ENCODE results near the gene FLT3.

The FLT3 gene

DNA sequence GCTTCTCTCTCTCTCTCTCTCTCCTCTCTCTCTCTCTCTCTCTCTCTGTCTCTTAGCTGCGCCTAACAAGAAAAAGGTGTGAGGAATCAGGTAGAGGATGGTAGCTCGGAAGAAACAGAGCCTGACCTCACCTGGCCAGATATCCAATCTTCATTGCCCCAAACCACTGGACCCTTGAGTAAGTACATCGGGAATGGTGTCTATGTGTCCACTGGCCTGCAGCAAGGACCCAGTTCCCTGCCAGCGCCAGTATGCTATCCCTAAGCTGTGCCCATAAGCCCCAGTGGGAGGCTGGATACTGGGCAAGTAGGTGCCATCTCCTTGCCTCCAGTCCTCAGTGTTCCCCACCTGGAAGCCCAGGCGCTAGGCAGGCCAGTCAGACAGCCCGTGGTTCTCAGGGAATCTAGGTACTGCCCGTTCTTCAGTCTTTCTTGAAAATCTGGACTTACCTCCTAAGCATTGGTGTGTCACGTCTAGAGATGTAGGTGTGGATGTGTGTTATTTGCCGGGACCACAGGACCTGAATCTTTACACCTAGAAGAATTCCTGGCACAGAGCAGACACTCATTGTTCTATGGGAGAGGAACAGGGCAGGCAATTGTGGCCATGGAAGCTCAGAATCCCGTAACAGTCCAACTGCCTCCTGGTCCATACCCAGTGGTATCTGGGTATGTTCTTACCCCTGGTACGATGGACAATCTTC, 119.2 kb downstream of the FLT3 start:
- Histone ChIP-seq H3K9ac (ENCODE audit: insufficient read length, low read depth) (no peak overlapping the region), H3K4me1 (ENCODE audit: insufficient read depth, insufficient read length) (peaks cover 2% of the 10 kb centered on the region), H3K4me3 (ENCODE audit: insufficient read length, low read depth) (no peak overlapping the region), H3K36me3 (ENCODE audit: insufficient read depth, insufficient read length, low read length) (no peaks in the 10 kb centered on the region), H3K9me3 (ENCODE audit: insufficient read depth, low read length) (no peaks in the 10 kb centered on the region), H3K27me3 (ENCODE audit: insufficient read depth, insufficient read length) (peaks cover 99% of the 10 kb centered on the region)
- no peak for TF ChIP-seq YY1 (IDR thresholded peaks at IDR 0.05; ENCODE audit: insufficient read depth, insufficient read length)
- TF ChIP-seq ZNF274 (IDR thresholded peaks at IDR 0.05; ENCODE audit: low read depth, low read length) = no peak
- TF ChIP-seq SUZ12 (IDR thresholded peaks at IDR 0.05; ENCODE audit: extremely low read depth, insufficient read depth, insufficient read length) = peak; percentile 95
- no peak for DNase-seq (ENCODE audit: low read depth, low spot score)

DNA sequence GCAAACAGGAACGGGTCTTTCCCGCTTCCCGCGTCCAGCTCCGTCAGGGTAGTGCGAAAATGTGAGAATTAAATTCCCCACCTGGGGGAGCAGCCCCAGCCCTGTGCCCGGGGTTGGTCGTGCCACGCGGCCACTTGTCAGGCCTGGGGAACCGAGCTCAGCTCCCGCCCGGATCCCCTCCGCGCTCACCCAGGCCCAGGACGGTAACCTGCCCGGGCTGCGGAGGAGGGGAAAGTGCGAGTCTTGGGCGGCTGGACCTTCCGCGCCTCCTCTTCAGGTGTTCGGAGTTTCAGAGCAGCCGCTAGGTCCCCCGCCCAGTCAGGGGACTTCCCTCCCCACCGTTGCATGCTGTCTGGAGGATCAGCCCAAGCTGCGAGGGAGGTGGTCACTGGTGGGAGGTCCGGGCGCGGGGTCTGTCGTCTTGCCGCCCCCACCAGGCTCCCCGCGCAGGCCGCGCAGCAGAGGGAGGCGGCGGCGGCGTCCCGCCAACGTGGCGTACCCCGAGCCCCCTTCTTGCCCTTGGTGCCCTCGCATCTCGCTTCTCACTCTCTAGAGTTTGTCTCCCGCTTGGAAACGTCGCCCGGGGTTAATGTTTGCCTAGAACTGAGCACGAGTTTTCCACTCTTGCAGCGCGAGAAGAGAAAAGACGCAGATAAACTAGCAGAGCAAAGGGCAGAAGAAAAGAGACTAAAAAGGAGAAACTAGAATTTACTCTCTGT, 119.9 kb downstream of the FLT3 start:
- no peaks in the 10 kb centered on the region for H3K36me3 ChIP-seq (ENCODE audit: insufficient read depth, insufficient read length, low read length)
- peaks cover 2% of the 10 kb centered on the region for H3K4me1 ChIP-seq (ENCODE audit: insufficient read depth, insufficient read length)
- no peak overlapping the region for H3K4me3 ChIP-seq (ENCODE audit: insufficient read length, low read depth)
- H3K27me3 ChIP-seq (ENCODE audit: insufficient read depth, insufficient read length) = peaks cover 99% of the 10 kb centered on the region
- no peaks in the 10 kb centered on the region for H3K9me3 ChIP-seq (ENCODE audit: insufficient read depth, low read length)
- H3K9ac ChIP-seq (ENCODE audit: insufficient read length, low read depth) = no peak overlapping the region
- no peak for DNase-seq (ENCODE audit: low read depth, low spot score)
- no peak for TF ChIP-seq YY1 (IDR thresholded peaks at IDR 0.05; ENCODE audit: insufficient read depth, insufficient read length)
- peak; percentile 95 for TF ChIP-seq SUZ12 (IDR thresholded peaks at IDR 0.05; ENCODE audit: extremely low read depth, insufficient read depth, insufficient read length)

DNA sequence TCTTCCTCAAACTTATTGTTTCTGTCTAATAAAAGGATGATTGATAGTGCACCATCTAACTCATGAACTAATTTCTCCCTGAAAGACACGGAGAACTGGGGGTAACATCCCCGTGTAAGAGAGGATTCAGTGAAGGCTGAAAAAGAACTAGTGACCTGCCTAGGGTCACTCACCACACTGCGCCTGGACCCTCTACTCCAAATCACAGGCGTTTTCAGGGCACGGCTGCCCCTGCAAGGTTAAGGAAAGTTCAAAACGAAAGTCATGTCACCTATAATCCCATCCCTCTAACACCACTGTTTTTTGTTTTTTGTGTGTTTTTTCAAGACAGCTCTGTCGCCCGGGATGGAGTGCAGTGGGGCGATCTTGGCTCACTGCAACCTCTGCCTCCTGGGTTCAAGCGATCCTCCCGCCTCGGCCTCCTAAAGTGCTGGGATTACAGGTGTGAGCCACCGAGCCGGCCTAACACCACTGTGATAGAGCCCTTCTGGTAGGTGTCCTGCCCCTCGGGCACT, 120.6 kb downstream of the FLT3 start:
- no peak overlapping the region for H3K9ac ChIP-seq (ENCODE audit: insufficient read length, low read depth)
- no peak for DNase-seq (ENCODE audit: low read depth, low spot score)
- H3K27me3 ChIP-seq (ENCODE audit: insufficient read depth, insufficient read length) = peaks cover 99% of the 10 kb centered on the region
- H3K36me3 ChIP-seq (ENCODE audit: insufficient read depth, insufficient read length, low read length) = no peaks in the 10 kb centered on the region
- H3K9me3 ChIP-seq (ENCODE audit: insufficient read depth, low read length) = no peaks in the 10 kb centered on the region
- peaks cover 2% of the 10 kb centered on the region for H3K4me1 ChIP-seq (ENCODE audit: insufficient read depth, insufficient read length)
- TF ChIP-seq SUZ12 (IDR thresholded peaks at IDR 0.05; ENCODE audit: extremely low read depth, insufficient read depth, insufficient read length) (no peak), ZNF274 (IDR thresholded peaks at IDR 0.05; ENCODE audit: low read depth, low read length) (no peak), YY1 (IDR thresholded peaks at IDR 0.05; ENCODE audit: insufficient read depth, insufficient read length) (no peak)
- no peak overlapping the region for H3K4me3 ChIP-seq (ENCODE audit: insufficient read length, low read depth)

DNA sequence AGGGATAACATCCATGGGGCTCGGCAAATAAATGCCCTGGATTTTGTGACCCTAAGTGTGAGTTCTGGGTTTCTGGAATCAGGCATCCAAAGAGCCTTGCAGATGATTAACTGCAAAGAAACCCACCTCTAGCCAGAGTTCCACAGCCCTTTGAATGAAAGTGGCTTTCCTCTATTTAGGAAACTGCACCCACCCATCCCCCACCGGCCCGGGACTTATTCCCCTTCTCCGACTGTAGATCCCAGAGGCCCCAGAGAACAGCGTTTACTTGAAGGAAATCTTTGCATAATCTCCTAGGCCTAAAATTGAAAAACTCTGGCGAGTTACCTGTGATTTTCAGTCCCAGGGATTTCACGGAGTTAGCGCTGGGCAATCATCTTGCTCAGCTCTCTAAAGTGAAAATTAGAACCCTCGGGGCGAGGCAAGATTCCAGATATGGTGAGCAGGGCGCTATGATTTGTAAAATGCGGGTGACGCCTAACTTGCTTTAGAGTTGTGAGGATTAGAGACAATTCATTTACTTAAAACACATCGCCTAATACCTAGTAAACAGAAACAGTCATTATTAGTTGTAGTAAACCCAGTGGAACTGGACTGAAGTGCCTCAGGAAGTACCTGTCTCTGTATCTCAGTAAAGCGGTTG, 121.3 kb downstream of the FLT3 start:
- DNase-seq (ENCODE audit: low read depth, low spot score) = no peak
- no peak overlapping the region for H3K9ac ChIP-seq (ENCODE audit: insufficient read length, low read depth)
- no peak overlapping the region for H3K4me3 ChIP-seq (ENCODE audit: insufficient read length, low read depth)
- H3K9me3 ChIP-seq (ENCODE audit: insufficient read depth, low read length) = no peaks in the 10 kb centered on the region
- peaks cover 100% of the 10 kb centered on the region for H3K27me3 ChIP-seq (ENCODE audit: insufficient read depth, insufficient read length)
- peaks cover 2% of the 10 kb centered on the region for H3K4me1 ChIP-seq (ENCODE audit: insufficient read depth, insufficient read length)
- no peaks in the 10 kb centered on the region for H3K36me3 ChIP-seq (ENCODE audit: insufficient read depth, insufficient read length, low read length)
- TF ChIP-seq SUZ12 (IDR thresholded peaks at IDR 0.05; ENCODE audit: extremely low read depth, insufficient read depth, insufficient read length) (no peak), YY1 (IDR thresholded peaks at IDR 0.05; ENCODE audit: insufficient read depth, insufficient read length) (no peak), ZNF274 (IDR thresholded peaks at IDR 0.05; ENCODE audit: low read depth, low read length) (no peak)

DNA sequence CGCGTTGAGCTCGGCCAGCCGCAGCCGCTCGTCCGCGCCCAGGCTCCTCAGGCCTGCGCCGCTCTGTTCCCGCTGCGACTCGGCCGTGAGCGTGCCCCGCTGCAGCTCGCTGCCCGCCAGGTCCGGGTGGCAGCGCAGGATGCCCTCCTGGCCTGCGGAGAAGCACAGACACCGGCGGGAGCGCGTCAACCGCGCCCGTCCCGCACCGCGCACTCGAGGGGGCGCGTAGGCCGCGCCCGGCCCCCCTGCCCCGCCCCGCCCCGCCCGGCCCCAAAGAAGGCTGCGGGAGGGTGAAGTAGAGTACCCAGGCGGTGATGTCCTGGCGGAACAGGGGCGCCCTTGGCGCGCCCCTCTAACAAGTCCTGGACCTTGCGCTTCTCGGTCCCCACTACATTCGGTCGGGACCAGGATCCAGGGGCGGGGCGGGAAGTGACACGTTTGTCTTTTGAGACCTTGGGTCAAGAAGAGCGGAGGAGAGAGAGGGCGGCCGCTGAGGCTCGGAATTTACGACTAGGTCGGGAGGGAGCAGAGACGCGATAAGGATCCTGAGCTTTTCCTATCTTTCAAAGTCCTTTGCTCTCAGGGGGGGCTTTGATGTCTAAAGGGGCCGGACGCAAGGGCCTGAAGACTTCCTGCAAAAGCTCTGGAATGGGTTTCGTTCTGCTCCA, 121.9 kb downstream of the FLT3 start:
- peaks cover 2% of the 10 kb centered on the region for H3K4me1 ChIP-seq (ENCODE audit: insufficient read depth, insufficient read length)
- no peaks in the 10 kb centered on the region for H3K36me3 ChIP-seq (ENCODE audit: insufficient read depth, insufficient read length, low read length)
- peak overlapping the region; percentile 34 for H3K4me3 ChIP-seq (ENCODE audit: insufficient read length, low read depth)
- H3K9me3 ChIP-seq (ENCODE audit: insufficient read depth, low read length) = no peaks in the 10 kb centered on the region
- TF ChIP-seq ZNF274 (IDR thresholded peaks at IDR 0.05; ENCODE audit: low read depth, low read length) = no peak
- no peak for TF ChIP-seq YY1 (IDR thresholded peaks at IDR 0.05; ENCODE audit: insufficient read depth, insufficient read length)
- TF ChIP-seq SUZ12 (IDR thresholded peaks at IDR 0.05; ENCODE audit: extremely low read depth, insufficient read depth, insufficient read length) = no peak
- DNase-seq (ENCODE audit: low read depth, low spot score) = no peak
- H3K27me3 ChIP-seq (ENCODE audit: insufficient read depth, insufficient read length) = peaks cover 100% of the 10 kb centered on the region
- H3K9ac ChIP-seq (ENCODE audit: insufficient read length, low read depth) = no peak overlapping the region

DNA sequence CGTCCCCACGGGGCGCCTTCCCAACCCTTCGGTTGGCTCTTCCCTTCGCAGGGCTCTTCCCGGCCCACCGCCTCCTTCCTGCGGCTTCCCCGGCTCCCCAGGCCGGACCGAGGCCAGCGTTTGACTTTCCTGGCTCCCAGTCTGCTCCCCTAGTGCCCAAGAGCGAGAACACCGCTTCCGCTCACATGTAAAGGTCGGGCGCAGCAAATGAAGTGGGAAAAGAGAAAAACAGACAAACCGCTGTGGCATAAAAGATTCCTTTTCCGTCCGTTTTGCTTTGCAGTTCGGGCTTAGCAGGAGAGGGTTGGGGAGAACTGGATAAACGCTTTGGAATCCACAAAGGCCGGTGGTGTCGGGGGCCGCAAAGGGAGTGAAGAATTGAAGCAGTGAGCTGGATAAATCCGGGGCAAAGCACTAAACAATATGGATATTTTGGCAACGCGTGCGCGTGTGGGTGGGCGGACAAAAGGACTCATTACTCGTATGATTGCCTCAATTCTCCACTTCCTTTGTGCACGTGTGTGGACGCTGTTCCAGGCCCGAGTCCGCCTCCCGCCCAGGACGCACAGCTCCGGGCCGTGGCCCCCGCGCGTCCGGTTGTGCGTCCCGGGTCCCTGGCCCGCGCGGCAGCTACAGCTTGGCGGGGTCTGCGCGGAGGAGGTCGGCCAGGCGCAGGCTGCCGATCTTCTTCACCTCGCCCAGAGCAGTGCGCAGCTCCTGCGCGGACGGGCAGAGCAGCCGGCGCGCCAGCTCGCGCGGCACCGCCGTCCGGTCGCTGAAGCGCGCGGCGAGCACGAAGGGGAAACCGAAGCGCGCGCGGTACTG, 122.7 kb downstream of the FLT3 start:
- Histone ChIP-seq H3K4me3 (ENCODE audit: insufficient read length, low read depth) (peak overlapping the region; percentile 34), H3K9ac (ENCODE audit: insufficient read length, low read depth) (no peak overlapping the region), H3K9me3 (ENCODE audit: insufficient read depth, low read length) (no peaks in the 10 kb centered on the region), H3K36me3 (ENCODE audit: insufficient read depth, insufficient read length, low read length) (no peaks in the 10 kb centered on the region), H3K4me1 (ENCODE audit: insufficient read depth, insufficient read length) (peaks cover 2% of the 10 kb centered on the region), H3K27me3 (ENCODE audit: insufficient read depth, insufficient read length) (peaks cover 100% of the 10 kb centered on the region)
- TF ChIP-seq SUZ12 (IDR thresholded peaks at IDR 0.05; ENCODE audit: extremely low read depth, insufficient read depth, insufficient read length) = peak; percentile 88
- no peak for TF ChIP-seq YY1 (IDR thresholded peaks at IDR 0.05; ENCODE audit: insufficient read depth, insufficient read length)
- no peak for DNase-seq (ENCODE audit: low read depth, low spot score)
